Middle frontal gyrus (tissue), 1 donor: Measurements from ENCODE around the gene SEC14L1.

Source experiments
- DNase-seq: peaks from one replicate; pipeline ENCODE4 v3.0.0-alpha.2; 2015; ENCODE audit warnings: low spot score; ENCODE audit errors: extremely low spot score

Gene SEC14L1

GRCh38 chr17:77212833-77213777 lies 72.3 kb downstream of the SEC14L1 start:
- no peak for DNase-seq

GRCh38 chr17:77213778-77214132 lies 73.0 kb downstream of the SEC14L1 start:
- no peak for DNase-seq

- DNase-seq = no peak
These were observed 73.6 kb downstream of the SEC14L1 start for GRCh38 chr17:77214328-77214727.

- no peak for DNase-seq
These were observed 74.0 kb downstream of the SEC14L1 start for GRCh38 chr17:77214743-77215142.

- DNase-seq = no peak
These were observed 74.5 kb downstream of the SEC14L1 start for GRCh38 chr17:77215281-77215680.

GRCh38 chr17:77216486-77216885 lies 75.7 kb downstream of the SEC14L1 start:
- DNase-seq = no peak

- DNase-seq = no peak
These were observed 76.4 kb downstream of the SEC14L1 start for GRCh38 chr17:77217123-77217522.

- no peak for DNase-seq
These were observed 76.8 kb downstream of the SEC14L1 start for GRCh38 chr17:77217566-77217965.

GRCh38 chr17:77218902-77219301 lies 78.1 kb downstream of the SEC14L1 start:
- DNase-seq = no peak

GRCh38 chr17:77222356-77222755 lies 81.6 kb downstream of the SEC14L1 start:
- no peak for DNase-seq

- no peak for DNase-seq
These were observed 83.1 kb downstream of the SEC14L1 start for GRCh38 chr17:77223642-77224420.

- DNase-seq = no peak
These were observed 84.5 kb downstream of the SEC14L1 start for GRCh38 chr17:77225265-77225664.

- DNase-seq = no peak
These were observed 86.9 kb downstream of the SEC14L1 start for GRCh38 chr17:77227461-77228240.

- DNase-seq = no peak
These were observed 87.5 kb downstream of the SEC14L1 start for GRCh38 chr17:77228241-77228752.

GRCh38 chr17:77228816-77229215 lies 88.0 kb downstream of the SEC14L1 start:
- DNase-seq = no peak

- no peak for DNase-seq
These were observed 89.1 kb downstream of the SEC14L1 start for GRCh38 chr17:77229786-77230435.

- DNase-seq = no peak
These were observed 89.7 kb downstream of the SEC14L1 start for GRCh38 chr17:77230436-77230830.

GRCh38 chr17:77231076-77231871 lies 90.5 kb downstream of the SEC14L1 start:
- DNase-seq = no peak

GRCh38 chr17:77233127-77233526 lies 92.4 kb downstream of the SEC14L1 start:
- no peak for DNase-seq
